ENCODE results near the gene ARFGEF2. TPM values are rescaled to one million over a fixed set of nuclear protein-coding genes. Genes with fewer than 3 reads are reported as not detected.

The ARFGEF2 gene
- total and polyA plus RNA-seq, 11 donors: 7.5 to 52.7 (median 40.2) TPM

DNA sequence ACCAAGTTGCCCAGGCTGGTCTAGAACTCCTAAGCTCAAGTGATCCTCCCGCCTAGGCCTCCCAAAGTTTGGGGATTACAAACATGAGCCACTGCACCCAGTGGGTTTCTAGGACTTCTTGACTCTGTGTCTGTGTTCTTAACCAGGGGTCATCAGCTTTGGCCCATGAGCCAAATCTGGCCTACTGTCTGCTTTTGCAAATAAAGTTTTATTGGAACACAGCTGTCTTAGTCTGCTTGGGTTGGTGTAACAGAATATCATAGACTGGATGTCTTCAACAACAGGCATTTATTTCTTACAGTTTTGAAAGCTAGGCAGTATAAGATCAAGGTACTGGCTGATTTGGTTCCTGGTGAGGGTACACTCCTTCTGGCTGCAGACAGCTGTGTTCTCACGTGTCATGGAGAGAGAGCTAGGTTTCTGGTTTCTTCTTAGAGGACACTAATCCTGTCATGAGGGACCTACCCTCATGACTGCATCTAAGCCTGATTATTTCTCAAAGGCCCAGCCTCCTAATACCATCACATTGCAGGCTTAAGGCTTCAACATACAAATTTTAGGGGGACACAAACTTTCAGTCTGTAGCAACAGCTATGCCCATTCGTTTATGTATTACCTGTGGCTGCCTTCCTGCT lies 23.3 kb downstream of the ARFGEF2 start:
- no peak overlapping the region for H3K4me3 ChIP-seq
- intact Hi-C loops (cut with DNase I): no loop called here
- peaks cover 0 to 52% (median 10%) of the 10 kb centered on the region in 12 donors for H3K4me1 ChIP-seq
- 89 to 92% (median 91%) methylated on average over 3 of the region's 3 CpGs for whole genome bisulfite sequencing, 4 donors
- no peaks in the 10 kb centered on the region for H3K9me3 ChIP-seq
- DNase-seq (no peak), ATAC-seq (no peak)
- H3K27me3 ChIP-seq: no peaks in the 10 kb centered on the region
- H3K27ac ChIP-seq: no peak overlapping the region
- peaks cover 0 to 90% (median 76%) of the 10 kb centered on the region in 9 donors for H3K36me3 ChIP-seq
- no peak for TF ChIP-seq POLR2A (IDR thresholded peaks at IDR 0.05)
- TF ChIP-seq, protein P1, sequence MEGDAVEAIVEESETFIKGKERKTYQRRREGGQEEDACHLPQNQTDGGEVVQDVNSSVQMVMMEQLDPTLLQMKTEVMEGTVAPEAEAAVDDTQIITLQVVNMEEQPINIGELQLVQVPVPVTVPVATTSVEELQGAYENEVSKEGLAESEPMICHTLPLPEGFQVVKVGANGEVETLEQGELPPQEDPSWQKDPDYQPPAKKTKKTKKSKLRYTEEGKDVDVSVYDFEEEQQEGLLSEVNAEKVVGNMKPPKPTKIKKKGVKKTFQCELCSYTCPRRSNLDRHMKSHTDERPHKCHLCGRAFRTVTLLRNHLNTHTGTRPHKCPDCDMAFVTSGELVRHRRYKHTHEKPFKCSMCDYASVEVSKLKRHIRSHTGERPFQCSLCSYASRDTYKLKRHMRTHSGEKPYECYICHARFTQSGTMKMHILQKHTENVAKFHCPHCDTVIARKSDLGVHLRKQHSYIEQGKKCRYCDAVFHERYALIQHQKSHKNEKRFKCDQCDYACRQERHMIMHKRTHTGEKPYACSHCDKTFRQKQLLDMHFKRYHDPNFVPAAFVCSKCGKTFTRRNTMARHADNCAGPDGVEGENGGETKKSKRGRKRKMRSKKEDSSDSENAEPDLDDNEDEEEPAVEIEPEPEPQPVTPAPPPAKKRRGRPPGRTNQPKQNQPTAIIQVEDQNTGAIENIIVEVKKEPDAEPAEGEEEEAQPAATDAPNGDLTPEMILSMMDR (IDR thresholded peaks at IDR 0.05): no peak

DNA sequence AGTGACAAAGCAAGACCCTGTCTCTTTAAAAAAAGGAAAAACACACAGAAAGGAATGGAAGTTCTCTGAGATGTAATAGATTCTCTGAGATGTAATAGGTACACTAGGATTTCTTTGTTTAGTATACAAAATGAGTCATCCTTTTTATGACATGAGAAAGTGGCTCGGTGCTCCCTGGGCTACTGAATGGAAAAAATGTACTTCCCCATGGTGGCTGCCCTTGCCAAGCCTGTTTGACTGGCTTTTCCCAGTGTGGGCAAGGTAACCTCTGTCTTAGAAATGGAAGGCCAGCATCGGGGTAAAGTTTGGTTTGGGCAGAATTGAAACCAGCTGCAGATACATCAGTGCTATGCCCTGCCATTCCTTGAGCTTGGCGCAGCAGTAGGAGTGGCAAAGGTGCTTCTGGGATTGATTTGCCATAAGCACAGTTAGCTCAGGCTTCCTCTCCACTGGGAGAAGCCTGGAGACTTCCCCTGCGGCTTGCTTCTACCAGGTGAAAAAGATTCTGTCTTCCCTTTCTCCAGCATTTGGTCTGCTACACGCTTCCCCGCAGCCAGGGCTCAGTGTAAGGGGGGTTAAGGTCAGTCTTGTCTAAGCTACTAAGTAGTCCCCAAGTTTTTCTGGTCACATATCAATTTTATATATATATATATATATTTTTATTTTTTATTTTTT lies 24.5 kb downstream of the ARFGEF2 start:
- WGBS, 4 donors: 86 to 91% (median 89%) methylated on average over 6 of the region's 6 CpGs
- Histone ChIP-seq H3K27ac (no peak overlapping the region), H3K4me3 (no peak overlapping the region), H3K36me3 (peaks cover 0 to 98% (median 88%) of the 10 kb centered on the region in 9 donors), H3K9me3 (no peaks in the 10 kb centered on the region), H3K4me1 (peaks cover 0 to 44% (median 7%) of the 10 kb centered on the region in 12 donors), H3K27me3 (no peaks in the 10 kb centered on the region)
- ATAC-seq (peak in 1 of 4 donors; percentile 64), DNase-seq (no peak)
- TF ChIP-seq, protein P1 (IDR thresholded peaks at IDR 0.05): no peak
- TF ChIP-seq POLR2A (IDR thresholded peaks at IDR 0.05): no peak
- intact Hi-C loops (cut with DNase I): no loop called here

GRCh38 chr20:48948612-48949011 lies 27.1 kb downstream of the ARFGEF2 start:
- Histone ChIP-seq H3K4me3 (no peak overlapping the region), H3K4me1 (peaks cover 0 to 24% (median 0%) of the 10 kb centered on the region in 12 donors), H3K27me3 (no peaks in the 10 kb centered on the region), H3K27ac (no peak overlapping the region), H3K9me3 (no peaks in the 10 kb centered on the region), H3K36me3 (peaks cover 0 to 99% (median 93%) of the 10 kb centered on the region in 9 donors)
- intact Hi-C loops (cut with DNase I): no loop called here
- ATAC-seq (no peak), DNase-seq (no peak)
- TF ChIP-seq, protein P1 (IDR thresholded peaks at IDR 0.05): no peak
- TF ChIP-seq POLR2A (IDR thresholded peaks at IDR 0.05): no peak
- WGBS, 4 donors: 87 to 93% (median 90%) methylated on average over 6 of the region's 6 CpGs

- Histone ChIP-seq H3K4me1 (peaks cover 0 to 21% (median 0%) of the 10 kb centered on the region in 12 donors), H3K27ac (no peak overlapping the region), H3K36me3 (peaks cover 0 to 100% (median 93%) of the 10 kb centered on the region in 9 donors), H3K27me3 (no peaks in the 10 kb centered on the region), H3K4me3 (no peak overlapping the region), H3K9me3 (no peaks in the 10 kb centered on the region)
- 71 to 80% (median 73%) methylated on average over 7 of the region's 7 CpGs for WGBS, 4 donors
- TF ChIP-seq, protein P1 (IDR thresholded peaks at IDR 0.05): peak in 1 of 12 donors; percentile 12
- no peak for TF ChIP-seq POLR2A (IDR thresholded peaks at IDR 0.05)
- no peak for ATAC-seq
- no peak for DNase-seq
- intact Hi-C loops (cut with DNase I): no loop called here
These were observed 28.0 kb downstream of the ARFGEF2 start for GRCh38 chr20:48949304-48950170.
